Neural cell (in vitro differentiated cells): ENCODE results near the gene SEC22B. TPM values are rescaled to one million over a fixed set of nuclear protein-coding genes. Genes with fewer than 3 reads are reported as not detected.
"Not testable (repeated sequence)": the region's sequence is repeated elsewhere in the genome, so short reads cannot be mapped to it uniquely, and the experiment has no call there.

Source experiments
- H2AFZ ChIP-seq: fragments of 200-600, 300-800 bp; sonication (generic), shearing (Covaris generic); 2 replicates; pipeline ENCODE4 v1.6.0; 2014; ENCODE audit warnings: low read depth, mild to moderate bottlenecking, antibody characterized with exemption, low read length, moderate library complexity
- H3F3A ChIP-seq: fragments of 200-600 bp; shearing (Covaris generic); 2 replicates; pipeline ENCODE4 v1.6.1; 2016; ENCODE audit warnings: mild to moderate bottlenecking, moderate library complexity, mixed read lengths, antibody characterized with exemption, low read length; ENCODE audit not compliant: insufficient read depth, poor library complexity, severe bottlenecking
- H3K27ac ChIP-seq: fragments of 200-600, 300-800 bp; sonication (generic), shearing (Covaris generic); 2 replicates; pipeline ENCODE4 v1.5.1; 2014; ENCODE audit warnings: mild to moderate bottlenecking, low read length, moderate library complexity
- H3K27me3 ChIP-seq: fragments of 300-800, 200-600 bp; sonication (generic), shearing (Covaris generic); 2 replicates; pipeline ENCODE4 v1.6.0; 2014; ENCODE audit warnings: mild to moderate bottlenecking, low read depth, low read length, moderate library complexity; ENCODE audit not compliant: insufficient read depth
- H3K36me3 ChIP-seq: fragments of 300-800, 200-600 bp; sonication (generic), shearing (Covaris generic); 2 replicates; pipeline ENCODE4 v1.5.1; 2014; ENCODE audit warnings: mild to moderate bottlenecking, antibody characterized with exemption, low read length, moderate library complexity; ENCODE audit not compliant: insufficient read depth
- H3K4me2 ChIP-seq: fragments of 300-800, 200-600 bp; sonication (generic), shearing (Covaris generic); 2 replicates; pipeline ENCODE4 v1.6.0; 2014; ENCODE audit warnings: mild to moderate bottlenecking, low read length
- H3K4me3 ChIP-seq: fragments of 300-800, 200-600 bp; sonication (generic), shearing (Covaris generic); 2 replicates; pipeline ENCODE4 v1.5.1; 2014; ENCODE audit warnings: mild to moderate bottlenecking, low read length, moderate library complexity
- H3K79me2 ChIP-seq: fragments of 200-600 bp; shearing (Covaris generic); replicated peaks from 2 replicates; pipeline ENCODE4 v1.6.0; 2014; ENCODE audit warnings: mild to moderate bottlenecking, low read length, moderate library complexity; ENCODE audit not compliant: insufficient read depth
- H3K9ac ChIP-seq: fragments of 300-800, 200-600 bp; sonication (generic), shearing (Covaris generic); 2 replicates; pipeline ENCODE4 v1.6.1; 2016; ENCODE audit warnings: mild to moderate bottlenecking, low read length, mixed read lengths
- H3K9me2 ChIP-seq: fragments of 200-600 bp; shearing (Covaris generic); 2 replicates; pipeline ENCODE4 v1.6.1; 2016; ENCODE audit warnings: mild to moderate bottlenecking, low read length, mixed read lengths; ENCODE audit not compliant: insufficient read depth
- H3K9me3 ChIP-seq: fragments of 200-600, 300-800 bp; sonication (generic), shearing (Covaris generic); 2 replicates; pipeline ENCODE4 v1.6.1; 2016; ENCODE audit warnings: mild to moderate bottlenecking, mixed run types, low read length, moderate library complexity, mixed read lengths
- H4K20me1 ChIP-seq: fragments of 200-600 bp; shearing (Covaris generic); 2 replicates; pipeline ENCODE4 v1.6.1; 2016; ENCODE audit warnings: mild to moderate bottlenecking, mixed run types; ENCODE audit not compliant: insufficient read depth
- polyA plus RNA-seq: library from polyadenylated mRNA; depleted of rRNA; stranded (reverse); fragments of >200 nt; gene quantifications from 2 replicates; pipeline ENCODE4 v1.2.3, GENCODE V29; 2014

The SEC22B gene
- polyA plus RNA-seq, 1 donor from 2014 or later, result 29.3 TPM

GRCh38 chr1:120142512-120143263 is 33.6 kb downstream of the SEC22B start:
- H3K4me2 ChIP-seq, H3K36me3 ChIP-seq, H4K20me1 ChIP-seq: not testable (repeated sequence)

GRCh38 chr1:120141865-120142264 is 34.5 kb downstream of the SEC22B start:
- not testable (repeated sequence) for H4K20me1 ChIP-seq, H3F3A ChIP-seq, H3K4me2 ChIP-seq, H3K9ac ChIP-seq, H3K36me3 ChIP-seq, H3K9me3 ChIP-seq, H2AFZ ChIP-seq, H3K27me3 ChIP-seq, H3K27ac ChIP-seq, H3K79me2 ChIP-seq, H3K4me3 ChIP-seq, H3K9me2 ChIP-seq

More at GRCh38 chr1:120142512-120143263, 33.6 kb downstream of the SEC22B start:
- H3F3A ChIP-seq, H3K27ac ChIP-seq, H2AFZ ChIP-seq, H3K9ac ChIP-seq, H3K9me3 ChIP-seq, H3K4me3 ChIP-seq, H3K79me2 ChIP-seq, H3K27me3 ChIP-seq, H3K9me2 ChIP-seq: not testable (repeated sequence)

GRCh38 chr1:120140656-120141265 is 35.6 kb downstream of the SEC22B start:
- not testable (repeated sequence) for H3K27me3 ChIP-seq, H3K9me2 ChIP-seq, H3K4me2 ChIP-seq, H3K9ac ChIP-seq, H3F3A ChIP-seq, H3K4me3 ChIP-seq, H3K79me2 ChIP-seq, H3K27ac ChIP-seq, H4K20me1 ChIP-seq, H3K36me3 ChIP-seq, H3K9me3 ChIP-seq, H2AFZ ChIP-seq

GRCh38 chr1:120136086-120136485 is 40.2 kb downstream of the SEC22B start:
- H3F3A ChIP-seq, H3K9me3 ChIP-seq, H2AFZ ChIP-seq, H3K79me2 ChIP-seq, H3K27ac ChIP-seq, H3K9ac ChIP-seq, H4K20me1 ChIP-seq, H3K4me3 ChIP-seq, H3K27me3 ChIP-seq, H3K36me3 ChIP-seq, H3K9me2 ChIP-seq, H3K4me2 ChIP-seq: not testable (repeated sequence)

- H3K9me3 ChIP-seq, H3K36me3 ChIP-seq, H2AFZ ChIP-seq, H3K4me2 ChIP-seq, H3K9me2 ChIP-seq, H3K9ac ChIP-seq, H3F3A ChIP-seq, H3K27ac ChIP-seq, H3K4me3 ChIP-seq, H3K79me2 ChIP-seq, H3K27me3 ChIP-seq, H4K20me1 ChIP-seq: not testable (repeated sequence)
Observed at GRCh38 chr1:120133928-120134325, 42.4 kb downstream of the SEC22B start.
